Middle frontal gyrus (tissue), 1 donor: ENCODE results near the gene COX6B2.

Experiments
- DNase-seq: peaks from one replicate; pipeline ENCODE4 v3.0.0-alpha.2; 2015; ENCODE audit warnings: low spot score; ENCODE audit errors: extremely low spot score

Gene COX6B2

DNA sequence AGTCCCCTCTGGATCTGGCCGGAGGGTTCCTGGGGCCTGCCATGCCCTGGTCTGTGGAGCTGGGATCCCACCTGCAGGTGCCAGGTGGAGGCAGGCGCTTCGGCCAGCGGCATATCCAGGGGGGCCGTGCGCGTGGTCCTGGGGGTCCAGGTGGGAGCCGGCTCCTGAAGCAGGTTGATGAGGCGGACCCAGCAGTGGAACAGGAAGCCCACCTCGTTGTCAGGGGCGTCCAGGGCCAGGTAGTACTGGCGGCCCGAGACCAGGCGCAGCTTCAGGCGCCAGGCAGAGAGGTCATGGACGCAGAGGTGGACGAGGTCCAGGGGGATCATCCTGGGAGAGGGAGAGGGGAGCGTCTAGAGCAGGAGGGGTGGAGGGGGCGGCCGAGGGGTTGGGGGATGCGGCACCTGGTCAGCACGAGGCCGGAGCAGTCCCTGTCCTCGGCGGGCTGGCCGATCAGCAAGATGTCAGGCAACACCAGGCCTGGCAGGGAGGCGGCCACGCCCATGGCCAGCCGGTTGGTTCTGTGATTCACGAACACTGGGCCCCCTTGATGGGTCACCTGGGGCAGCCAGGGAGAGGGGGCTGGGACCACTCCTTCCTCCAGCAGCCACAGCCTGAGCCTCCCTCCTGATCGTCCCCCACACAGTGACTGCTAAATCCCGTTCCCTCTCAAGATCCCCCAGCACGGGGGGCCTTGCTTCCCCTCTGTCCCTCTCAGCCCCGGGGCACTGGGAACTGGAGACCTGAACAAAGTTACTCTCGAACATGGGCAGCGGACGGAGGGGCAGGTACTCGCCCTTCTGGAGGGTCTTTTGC, 7.9 kb upstream of the COX6B2 start:
- no peak for DNase-seq

DNA sequence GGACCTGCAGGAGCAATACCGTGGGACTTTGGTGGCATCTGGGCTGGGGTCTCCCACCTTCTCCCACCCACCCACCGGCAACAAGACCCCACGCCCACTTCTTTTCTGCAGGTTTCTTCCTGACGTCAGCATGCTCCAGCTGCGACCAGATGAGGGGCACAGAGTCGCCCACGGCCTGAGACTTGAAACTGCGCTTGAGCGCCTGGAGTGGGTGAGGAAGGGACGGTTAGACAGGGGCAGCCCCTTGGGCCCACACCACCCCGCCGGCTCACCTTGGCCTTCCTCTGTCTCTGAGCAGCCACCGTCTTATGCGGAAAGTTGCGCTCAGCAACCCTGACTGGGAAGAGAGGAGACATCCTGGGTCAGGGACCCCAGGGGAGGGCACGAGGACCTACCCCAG, 6.4 kb upstream of the COX6B2 start:
- DNase-seq, result no peak

DNA sequence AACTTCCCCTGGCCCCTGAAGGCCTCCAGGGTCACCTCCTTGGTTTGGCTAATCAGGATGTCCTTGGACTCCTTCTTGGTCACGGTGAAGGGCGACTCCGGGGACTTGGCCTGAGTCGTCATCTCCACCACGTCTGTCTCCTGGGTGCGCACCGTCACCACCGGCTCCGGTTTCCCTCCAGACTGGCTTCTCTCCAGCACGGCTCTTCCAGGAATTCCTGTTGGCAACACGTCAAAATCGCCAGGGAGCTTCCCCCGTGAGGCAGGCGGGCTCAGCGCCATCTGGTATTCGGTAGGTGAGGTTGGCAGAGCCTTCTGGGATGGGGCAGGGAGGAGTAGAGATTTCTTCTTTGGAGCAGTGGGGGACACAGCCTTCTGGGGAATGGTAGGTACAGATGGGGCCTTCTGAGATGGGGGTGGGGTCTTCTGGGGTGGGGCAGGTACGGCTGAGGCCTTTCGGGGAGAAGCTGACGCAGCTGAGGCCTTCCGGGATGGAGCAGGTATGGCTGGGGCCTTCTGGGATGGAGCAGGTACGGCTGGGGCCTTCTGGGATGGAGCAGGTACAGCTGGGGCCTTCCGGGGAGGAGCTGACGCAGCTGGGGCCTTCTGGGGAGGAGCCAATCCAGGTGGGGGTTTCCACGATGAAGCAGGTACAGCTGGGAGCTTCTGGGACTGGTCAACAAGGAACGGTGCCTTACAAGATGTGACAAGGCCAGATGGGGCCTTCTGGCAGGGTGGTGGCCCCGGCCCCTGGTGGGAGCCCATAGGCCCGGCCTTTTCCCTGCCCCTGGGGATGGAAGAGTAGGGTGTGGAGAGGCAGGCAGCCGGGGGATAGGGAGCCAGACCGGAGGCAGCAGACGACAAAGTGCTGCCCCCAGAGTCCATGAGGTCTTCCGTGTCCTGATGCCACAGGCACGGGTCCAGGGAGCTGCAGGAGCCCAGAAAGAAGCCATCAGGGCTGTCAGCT, 4.7 kb upstream of the COX6B2 start:
- no peak for DNase-seq

DNA sequence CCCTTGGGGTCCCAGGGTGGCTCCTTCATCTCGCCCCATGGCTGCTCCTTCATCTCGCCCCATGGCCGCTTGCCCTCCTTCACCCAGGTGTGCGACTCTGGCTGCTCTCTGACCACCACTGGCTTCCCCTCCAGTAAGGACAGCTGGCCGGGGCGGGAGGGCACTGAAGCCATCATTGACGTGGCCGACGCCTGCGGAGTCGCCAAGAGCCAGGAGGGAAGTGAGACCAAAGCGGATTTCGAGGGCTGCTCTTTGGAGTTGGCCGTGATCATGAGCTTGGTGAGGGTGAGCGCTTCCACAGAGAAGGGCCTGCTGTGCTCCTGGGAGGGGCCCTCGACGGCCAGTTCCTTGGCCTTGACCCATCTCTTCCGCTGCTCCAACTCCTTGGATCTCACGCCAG, 4.0 kb upstream of the COX6B2 start:
- DNase-seq, result no peak

DNA sequence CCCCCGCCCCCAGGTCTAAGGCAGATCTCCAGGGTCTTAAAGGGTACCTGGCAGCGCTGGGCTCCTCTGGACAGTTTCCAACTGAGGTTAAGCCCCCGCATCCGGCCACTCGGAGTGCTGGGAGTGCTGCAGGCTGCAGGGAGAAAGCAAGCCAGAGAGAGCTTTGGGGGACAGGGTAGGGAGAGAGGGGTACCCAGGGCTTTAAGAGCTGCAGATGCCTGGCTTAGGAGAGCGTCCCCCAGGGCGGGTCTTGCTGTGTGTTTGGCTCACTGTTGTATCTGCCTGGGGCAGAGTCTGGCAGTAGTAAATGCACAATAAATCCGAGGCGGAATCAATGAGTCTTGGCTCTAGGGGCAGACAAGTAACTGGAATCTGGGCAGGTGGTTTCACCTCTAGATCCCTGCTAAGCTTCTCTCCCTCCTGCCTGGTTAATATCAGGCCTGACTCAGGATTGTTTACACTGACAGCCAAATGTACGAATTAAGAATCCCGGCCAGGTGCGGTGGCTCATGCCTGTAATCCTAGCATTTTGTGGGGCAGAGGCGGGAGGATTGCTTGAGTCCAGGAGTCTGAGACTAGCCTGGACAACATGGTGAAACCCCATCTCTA, 798 bp upstream of the COX6B2 start:
- no peak for DNase-seq

DNA sequence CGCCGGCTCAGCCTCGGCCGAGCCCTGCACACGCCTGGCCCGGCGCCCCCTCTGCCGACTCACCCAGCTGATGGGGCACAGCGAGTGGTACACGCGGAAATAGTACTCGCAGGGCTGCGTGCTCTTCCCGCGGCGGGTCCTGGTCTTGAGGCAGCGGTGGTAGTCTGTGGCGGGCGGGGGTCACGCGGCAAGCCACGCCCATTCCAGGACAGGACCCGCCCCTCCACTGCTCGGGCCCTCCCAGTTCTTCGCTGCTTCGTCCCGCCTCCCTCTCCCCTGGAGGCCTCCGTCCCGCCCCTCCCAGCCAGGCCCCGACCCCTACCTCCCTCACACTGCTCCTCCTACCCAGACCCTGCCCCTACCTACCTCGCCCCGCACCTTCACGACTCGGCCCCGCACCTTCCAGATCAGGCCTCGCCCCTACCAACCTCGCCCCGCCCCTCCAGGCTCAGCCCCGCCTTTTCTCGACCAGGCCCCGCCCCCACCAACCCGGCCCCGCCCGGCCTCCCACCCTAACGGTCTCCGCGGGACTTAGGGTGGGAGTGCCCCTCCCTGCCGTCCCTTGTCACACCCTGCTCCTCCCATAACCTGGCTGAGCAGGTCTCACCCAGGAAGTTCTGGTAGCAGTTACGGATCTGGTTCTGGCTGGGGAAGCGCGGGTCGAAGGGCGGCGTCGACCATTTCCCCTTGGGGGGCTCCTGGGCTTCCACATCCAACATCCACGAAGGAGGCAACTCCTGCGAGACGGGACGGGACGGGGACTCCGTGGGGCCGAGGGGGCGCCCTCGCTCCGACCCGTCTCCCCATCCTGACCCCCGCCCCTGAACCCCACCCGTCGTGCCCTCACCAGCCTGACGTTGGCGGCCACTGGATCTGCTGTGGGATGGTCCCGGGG, 469 bp downstream of the COX6B2 start:
- DNase-seq, result no peak

DNA sequence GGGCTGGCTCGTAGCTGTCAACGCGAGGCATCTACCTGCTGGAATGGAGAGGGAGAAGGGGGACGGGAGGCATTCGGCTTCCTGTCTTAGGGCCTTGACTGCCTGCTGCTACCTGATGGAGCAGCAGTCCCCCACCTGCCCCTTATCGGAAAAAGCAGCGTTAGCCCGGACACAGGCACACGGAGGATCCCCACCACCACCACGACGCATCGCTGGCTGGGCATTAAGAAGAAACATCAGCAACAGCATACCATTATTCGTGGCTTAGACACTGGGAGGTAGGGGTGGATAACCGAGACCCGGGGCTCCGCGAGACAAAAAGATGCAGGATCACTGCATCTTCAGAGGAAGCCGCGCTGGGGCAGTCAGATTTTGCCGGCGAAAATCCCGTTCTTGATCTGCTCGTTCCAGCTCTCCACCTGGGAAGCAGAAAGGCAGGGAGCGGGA, 1.1 kb downstream of the COX6B2 start:
- no peak for DNase-seq

DNA sequence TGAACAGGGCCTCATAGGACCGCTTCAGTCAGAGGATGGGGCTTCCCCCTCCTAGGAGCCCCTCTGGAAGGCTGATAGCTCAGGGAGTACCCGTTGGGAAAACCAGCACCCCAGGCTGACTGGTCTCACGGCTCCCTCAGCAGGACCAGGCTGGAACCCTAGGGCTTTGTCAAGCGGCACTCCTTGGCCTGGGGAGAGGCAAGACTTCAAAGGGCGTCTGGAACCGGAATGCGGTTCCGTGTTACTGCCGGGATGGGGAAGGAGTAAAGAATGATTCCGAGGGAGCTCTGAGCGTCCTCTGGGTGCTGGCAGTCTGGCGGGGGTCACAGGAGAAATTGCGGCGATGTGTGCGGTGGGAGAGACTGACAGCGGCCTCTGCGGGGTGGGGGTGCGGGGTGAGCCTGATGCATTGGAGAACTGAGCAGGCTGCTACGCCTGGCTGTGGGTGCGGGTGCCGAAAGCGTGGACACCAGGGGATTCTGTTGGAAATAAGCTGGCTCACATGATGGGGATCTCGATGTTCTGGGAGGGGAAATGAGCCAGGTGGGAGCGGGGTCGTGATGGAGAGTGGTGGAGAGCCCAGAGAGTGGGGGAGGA, 1.9 kb downstream of the COX6B2 start:
- no peak for DNase-seq

DNA sequence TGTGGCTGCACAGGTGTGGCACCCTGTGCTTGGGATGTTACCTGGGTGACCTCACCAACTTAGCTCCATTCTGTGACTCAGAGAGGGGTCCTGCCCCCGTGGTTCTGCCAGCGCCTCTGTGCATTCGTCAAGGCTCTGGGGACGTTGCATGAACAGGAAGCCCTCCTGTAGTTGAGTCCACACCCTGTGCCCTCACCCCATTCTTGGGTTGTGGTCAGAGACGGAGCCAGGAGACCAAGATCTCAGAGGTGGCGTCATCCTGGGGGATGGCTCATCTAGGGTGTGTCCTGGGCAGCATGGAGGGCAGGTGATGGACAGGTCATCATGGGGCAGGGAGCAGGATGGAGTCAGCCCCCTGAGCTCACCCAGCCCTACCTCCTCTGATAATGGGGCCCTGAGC, 2.5 kb downstream of the COX6B2 start:
- no peak for DNase-seq

DNA sequence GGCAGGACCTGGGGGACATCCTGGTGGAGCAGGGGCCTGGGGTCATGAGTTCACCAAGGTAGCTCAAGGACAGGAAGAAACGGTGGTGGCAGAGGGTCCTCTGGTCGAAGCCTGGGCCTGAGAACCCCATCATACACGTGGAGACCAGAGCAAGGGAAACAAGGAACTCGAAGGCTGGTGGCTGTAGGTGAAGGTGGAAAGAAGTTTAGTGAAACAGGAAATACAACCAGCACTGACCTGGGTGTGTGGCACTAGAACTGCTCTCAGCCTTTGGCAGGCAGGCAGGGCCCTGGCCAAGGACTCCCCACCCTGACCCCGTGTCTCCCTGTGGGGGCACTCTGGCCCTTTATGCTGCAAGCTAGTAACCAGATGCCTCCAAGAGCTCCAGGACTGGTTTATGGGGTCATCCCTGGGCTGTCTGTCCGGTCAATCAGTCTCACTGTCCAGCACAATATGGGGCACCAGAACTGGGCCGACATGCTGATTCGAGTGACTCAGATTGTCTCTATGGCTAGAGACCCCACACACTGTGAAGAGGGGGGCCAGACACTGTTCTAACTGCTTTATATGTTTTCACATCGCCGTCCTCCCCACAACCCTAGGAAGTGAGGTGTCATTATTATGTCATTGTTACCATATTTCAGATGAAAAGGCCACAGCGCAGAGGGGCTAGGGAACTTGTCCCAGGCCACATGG, 3.8 kb downstream of the COX6B2 start:
- DNase-seq, result no peak

DNA sequence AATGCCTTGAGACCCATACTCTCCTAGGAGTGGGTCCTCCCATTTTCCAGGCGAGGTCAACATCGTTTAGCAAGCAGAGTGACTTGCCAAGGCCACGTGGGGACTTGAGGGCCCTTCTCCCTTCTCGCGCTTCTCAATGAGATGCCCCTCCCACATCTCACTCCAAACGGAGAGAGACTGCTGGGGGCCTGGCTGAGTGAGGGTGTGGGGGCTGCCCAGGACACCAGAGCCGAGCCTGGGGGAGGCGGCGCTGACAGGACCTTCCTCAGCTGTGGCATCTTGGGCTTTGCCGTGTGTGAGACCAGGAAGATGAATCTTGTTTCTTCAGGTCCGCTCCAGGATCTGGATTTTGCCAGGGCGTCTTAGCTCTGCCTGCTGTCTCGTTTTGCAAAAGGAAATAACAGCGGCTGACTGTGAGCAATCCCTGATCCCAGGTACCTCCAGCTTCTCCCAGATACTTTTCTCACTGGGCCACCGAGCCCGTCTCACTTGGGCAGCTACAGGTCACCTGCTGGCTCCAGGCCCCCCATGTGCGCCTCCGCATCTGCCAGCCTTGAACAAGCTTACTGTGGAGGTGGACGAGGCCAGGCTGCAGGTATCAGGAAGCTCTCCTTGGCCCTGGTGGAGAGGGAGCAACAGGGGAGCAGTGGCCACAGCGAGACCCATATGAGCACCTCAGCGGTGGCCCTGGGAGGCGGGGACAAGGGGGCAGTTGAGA, 6.0 kb downstream of the COX6B2 start:
- no peak for DNase-seq

DNA sequence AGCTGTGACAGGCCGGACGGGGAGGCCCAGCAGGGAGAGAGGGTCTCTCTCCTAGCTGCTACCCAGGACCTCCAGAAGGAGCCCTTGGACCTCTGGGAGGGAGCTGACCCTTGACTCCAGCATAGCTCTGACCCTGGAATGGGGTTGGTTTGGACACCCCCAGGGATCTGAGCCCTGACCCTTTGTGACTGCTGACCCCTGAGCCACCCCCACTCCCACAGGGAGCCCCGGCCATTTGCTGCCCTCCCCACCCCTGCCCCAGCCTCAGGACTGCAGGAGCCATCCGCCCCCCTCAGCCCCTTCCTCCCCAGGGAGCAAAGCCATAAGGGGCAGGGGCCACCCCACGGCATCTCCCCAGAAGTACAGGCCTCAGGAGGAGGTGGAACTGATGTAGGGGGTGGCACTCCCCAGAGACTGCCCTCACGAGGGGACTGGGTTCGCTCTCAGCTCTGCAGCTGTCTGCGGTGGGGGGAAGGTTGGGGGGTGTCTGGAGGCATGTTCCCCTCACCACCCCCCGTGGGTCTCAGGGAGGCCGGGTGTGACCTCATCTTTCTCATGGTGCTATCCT, 7.0 kb downstream of the COX6B2 start:
- DNase-seq, result no peak

DNA sequence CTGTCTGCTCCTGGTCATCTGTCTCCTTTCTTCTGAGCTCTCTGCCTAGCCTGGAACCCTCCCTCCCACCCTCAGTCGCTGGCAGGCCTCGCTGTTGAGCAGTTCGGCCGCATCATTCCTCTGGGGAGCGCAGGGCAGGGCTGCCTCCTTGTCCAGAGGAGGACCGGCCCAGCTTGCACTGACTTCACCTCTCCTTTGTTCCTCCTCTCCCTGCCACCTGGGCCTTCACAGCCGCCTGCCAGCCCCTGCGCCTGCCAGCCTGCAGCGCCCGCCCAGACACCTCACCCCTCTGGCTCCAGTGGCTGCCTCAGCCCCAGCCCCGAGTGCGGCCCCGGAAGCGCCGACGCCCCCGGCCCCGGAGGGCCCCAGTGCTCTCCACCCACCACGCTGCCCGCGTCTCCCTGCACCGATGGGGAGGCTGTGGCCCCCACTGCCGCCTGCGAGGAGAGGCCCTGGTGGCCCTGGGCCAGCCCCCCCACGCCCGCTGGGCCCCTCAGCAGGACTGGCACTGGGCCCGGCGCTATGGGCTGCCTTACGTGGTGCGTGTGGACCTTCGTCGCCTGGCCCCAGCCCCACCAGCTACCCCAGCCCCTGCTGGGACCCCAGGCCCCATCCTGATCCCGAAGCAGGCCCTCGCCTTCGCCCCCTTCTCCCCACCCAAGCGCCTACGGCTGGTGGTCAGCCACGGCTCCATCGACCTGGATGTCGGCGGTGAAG, 7.6 kb downstream of the COX6B2 start:
- DNase-seq, result no peak

DNA sequence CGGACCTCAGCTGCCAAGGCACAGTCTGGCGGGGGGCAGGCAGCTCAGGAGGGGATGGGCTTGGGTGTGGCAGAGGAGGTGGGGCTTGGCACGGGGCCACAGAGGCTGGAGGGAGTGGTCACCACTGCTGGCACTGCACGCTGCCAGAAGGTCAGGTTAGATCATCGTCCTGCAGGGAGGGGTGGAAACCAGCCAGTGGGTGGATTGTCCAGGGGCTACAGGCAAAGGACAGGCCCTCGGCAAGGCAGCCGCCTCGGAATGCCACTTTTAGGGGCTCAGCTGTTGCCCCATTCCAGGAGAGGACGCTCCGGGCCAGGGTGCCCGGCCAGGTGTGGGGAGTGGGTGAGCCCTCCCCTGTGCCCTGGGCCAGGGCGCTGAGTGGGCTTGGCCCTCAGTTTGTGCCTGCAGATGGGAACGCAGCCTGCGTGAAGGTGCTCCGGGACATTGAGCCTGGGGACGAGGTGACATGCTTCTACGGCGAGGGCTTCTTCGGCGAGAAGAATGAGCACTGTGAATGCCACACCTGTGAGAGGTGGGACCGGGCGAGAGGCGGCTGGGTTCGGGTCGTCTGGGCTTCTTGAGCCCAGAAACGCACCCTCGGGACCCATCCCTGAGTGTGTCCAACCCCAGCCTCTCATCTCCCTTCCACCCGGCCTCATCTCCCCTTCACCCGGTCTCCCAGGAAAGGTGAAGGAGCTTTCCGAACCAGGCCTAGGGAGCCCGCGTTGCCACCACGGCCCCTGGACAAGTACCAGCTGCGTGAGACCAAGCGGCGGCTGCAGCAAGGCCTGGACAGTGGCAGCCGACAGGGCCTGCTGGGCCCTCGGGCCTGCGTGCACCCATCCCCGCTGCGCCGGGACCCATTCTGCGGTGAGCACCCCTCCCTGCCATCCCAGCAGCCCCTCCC, 8.4 kb downstream of the COX6B2 start:
- DNase-seq, result no peak

DNA sequence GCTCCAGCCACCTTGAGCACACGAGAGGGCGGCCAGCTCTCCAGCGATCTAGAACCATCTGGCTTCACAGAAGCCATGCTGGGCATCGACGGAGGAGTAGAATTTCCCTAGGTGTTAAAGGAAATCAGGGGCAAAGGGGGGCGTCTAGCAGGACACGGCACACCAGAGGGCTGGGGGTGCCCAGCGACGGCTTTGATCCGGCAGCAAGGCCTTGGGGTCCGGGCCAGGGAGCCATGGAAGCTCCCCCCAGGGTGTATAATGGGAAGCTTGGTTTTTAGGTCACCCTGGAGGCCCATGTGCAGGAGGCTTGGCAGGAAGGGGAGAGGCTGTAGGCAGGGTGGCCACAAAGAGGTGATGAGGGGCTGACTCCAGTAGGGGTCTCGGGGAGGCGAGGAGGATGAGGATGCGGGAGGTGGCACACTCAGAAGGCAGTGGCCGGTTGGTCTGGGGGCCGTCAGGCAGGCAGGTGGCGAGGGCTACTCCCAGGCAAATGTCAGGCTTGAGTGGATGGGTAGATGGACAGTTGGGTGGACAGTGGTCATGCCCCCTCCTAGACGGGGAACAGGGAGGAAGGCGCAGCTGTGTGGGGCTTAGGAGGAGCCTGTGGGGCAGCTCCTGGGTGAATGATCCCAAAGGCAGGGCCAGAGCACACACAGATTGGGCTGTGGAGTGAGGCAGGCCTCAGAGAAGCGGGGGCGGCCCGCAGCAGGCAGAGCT, 9.3 kb downstream of the COX6B2 start:
- no peak for DNase-seq

DNA sequence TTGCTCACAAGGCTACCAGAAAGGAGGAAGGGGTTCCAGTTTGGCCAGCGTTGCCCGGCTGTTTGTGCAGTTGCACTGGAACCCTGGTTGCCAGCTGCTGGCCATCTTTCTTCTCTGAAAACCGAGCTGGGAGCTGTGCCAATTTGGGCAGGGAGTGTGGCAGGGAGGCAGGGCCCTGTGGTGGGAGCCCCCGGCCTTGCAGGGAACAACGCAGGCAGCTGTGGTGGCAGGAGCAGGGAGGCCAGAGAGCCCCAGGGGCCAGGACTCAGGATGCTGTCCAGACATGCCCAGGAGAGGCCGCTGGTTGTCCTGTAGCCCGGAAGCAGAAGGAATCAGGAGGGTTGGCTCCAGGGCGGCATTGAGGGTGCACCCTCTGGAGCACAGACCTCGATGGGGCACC, 10.1 kb downstream of the COX6B2 start:
- no peak for DNase-seq
